Smooth muscle cell (in vitro differentiated cells): ENCODE measurements around the gene HSPG2. TPM values are rescaled to one million over a fixed set of nuclear protein-coding genes. Genes with fewer than 3 reads are reported as not detected.

Source experiments
- DNase-seq: peaks from one replicate; lab custom pipeline; 2025; ENCODE audit not compliant: unreplicated experiment; lab: John Stamatoyannopoulos, UW
- H2AFZ ChIP-seq: fragments of 200-600 bp; sonication (generic); 2 replicates; pipeline ENCODE4 v1.6.0; 2016; ENCODE audit warnings: antibody characterized with exemption, low read depth, mild to moderate bottlenecking
- H3F3A ChIP-seq: fragments of 200-600 bp; sonication (generic); 2 replicates; pipeline ENCODE4 v1.6.0; 2017; ENCODE audit warnings: antibody characterized with exemption, low read depth
- H3K27ac ChIP-seq: fragments of 200-600 bp; sonication (generic); 2 replicates; pipeline ENCODE4 v1.5.1; 2016; ENCODE audit warnings: low read depth, mild to moderate bottlenecking
- H3K27me3 ChIP-seq: fragments of 200-600 bp; sonication (generic); 2 replicates; pipeline ENCODE4 v1.6.1; 2016; ENCODE audit warnings: low read depth, mild to moderate bottlenecking
- H3K36me3 ChIP-seq: fragments of 200-600 bp; sonication (generic); 2 replicates; pipeline ENCODE4 v1.5.1; 2016; ENCODE audit warnings: low read depth
- H3K4me1 ChIP-seq: fragments of 200-600 bp; sonication (generic); 2 replicates; pipeline ENCODE4 v1.5.1; 2016; ENCODE audit warnings: low read depth
- H3K4me2 ChIP-seq: fragments of 200-600 bp; sonication (generic); 2 replicates; pipeline ENCODE4 v1.6.0; 2016; ENCODE audit warnings: mild to moderate bottlenecking
- H3K4me3 ChIP-seq: fragments of 200-600 bp; sonication (generic); 2 replicates; pipeline ENCODE4 v1.5.1; 2016; ENCODE audit warnings: mild to moderate bottlenecking
- H3K79me2 ChIP-seq: fragments of 200-600 bp; sonication (generic); 2 replicates; pipeline ENCODE4 v1.6.0; 2016; ENCODE audit warnings: low read depth, mild to moderate bottlenecking
- H3K9ac ChIP-seq: fragments of 200-600 bp; sonication (generic); 2 replicates; pipeline ENCODE4 v1.6.0; 2016; ENCODE audit warnings: low read depth
- H3K9me3 ChIP-seq: fragments of 200-600 bp; sonication (generic); replicated peaks from 2 replicates; pipeline ENCODE4 v1.5.1; 2016; ENCODE audit warnings: low read depth
- H4K20me1 ChIP-seq: fragments of 200-600 bp; sonication (generic); 2 replicates; pipeline ENCODE4 v1.6.0; 2016; ENCODE audit warnings: low read depth
- CTCF ChIP-seq: fragments of 200-600 bp; sonication (generic); IDR thresholded peaks from 2 replicates; pipeline ENCODE4 v1.5.1; 2017; ENCODE audit warnings: borderline replicate concordance, mild to moderate bottlenecking, antibody characterized with exemption; ENCODE audit not compliant: insufficient read depth, poor library complexity, severe bottlenecking
- WGBS: methylation state at CpG from one replicate; pipeline ENCODE4 v1.1.7; 2016; ENCODE audit warnings: low lambda C conversion rate; 5-methylcytosine and 5-hydroxymethylcytosine counted together
- polyA plus RNA-seq: library from polyadenylated mRNA; unstranded; fragments of >200 nt; fragmentation: Nextera tagmentation; extraction: Ambion mirVana; gene quantifications from 2 replicates; pipeline ENCODE4 v1.2.1, GENCODE V29; 2016
- total RNA-seq: library from RNA; depleted of rRNA; stranded (reverse); fragments of >200 nt; gene quantifications from 2 replicates; pipeline ENCODE4 v1.2.3, GENCODE V29; 2014

HSPG2 gene
- total and polyA plus RNA-seq, 2 experiments from 2014 or later = 40.7 to 46.7 TPM

- Histone ChIP-seq H3K27me3 (no peaks in the 10 kb centered on the region), H3K36me3 (no peaks in the 10 kb centered on the region), H2AFZ (no peak overlapping the region), H3K9ac (no peak overlapping the region), H3F3A (no peaks in the 10 kb centered on the region), H3K4me3 (no peak overlapping the region), H3K79me2 (no peaks in the 10 kb centered on the region), H3K4me1 (no peaks in the 10 kb centered on the region), H4K20me1 (no peaks in the 10 kb centered on the region), H3K9me3 (no peaks in the 10 kb centered on the region), H3K27ac (no peak overlapping the region), H3K4me2 (no peak overlapping the region)
- no peak for TF ChIP-seq CTCF
- DNase-seq = no peak
- WGBS = 98% methylated on average over 43 of the region's 44 CpGs
Observed at GRCh38 chr1:21823206-21823979, 113.7 kb downstream of the HSPG2 start.

GRCh38 chr1:21822349-21822748, 114.8 kb downstream of the HSPG2 start:
- Histone ChIP-seq H3K9ac (no peak overlapping the region), H3K27me3 (no peaks in the 10 kb centered on the region), H3K27ac (no peak overlapping the region), H3F3A (peaks cover 3% of the 10 kb centered on the region), H3K9me3 (no peaks in the 10 kb centered on the region), H2AFZ (no peak overlapping the region), H3K36me3 (no peaks in the 10 kb centered on the region), H3K4me2 (no peak overlapping the region), H3K4me1 (no peaks in the 10 kb centered on the region), H4K20me1 (no peaks in the 10 kb centered on the region), H3K79me2 (no peaks in the 10 kb centered on the region), H3K4me3 (no peak overlapping the region)
- TF ChIP-seq CTCF = no peak
- WGBS = 71% methylated on average over 9 of the region's 9 CpGs
- no peak for DNase-seq

- no peaks in the 10 kb centered on the region for H3K36me3 ChIP-seq
Observed at GRCh38 chr1:21821385-21822019, 115.6 kb downstream of the HSPG2 start.

More at GRCh38 chr1:21821385-21822019, 115.6 kb downstream of the HSPG2 start:
- peaks cover 4% of the 10 kb centered on the region for H3F3A ChIP-seq
- TF ChIP-seq CTCF = no peak
- no peak overlapping the region for H3K27ac ChIP-seq
- H3K4me1 ChIP-seq = no peaks in the 10 kb centered on the region
- no peak overlapping the region for H2AFZ ChIP-seq
- no peak overlapping the region for H3K9ac ChIP-seq
- no peak for DNase-seq
- no peaks in the 10 kb centered on the region for H3K27me3 ChIP-seq
- no peak overlapping the region for H3K4me3 ChIP-seq
- H3K79me2 ChIP-seq = no peaks in the 10 kb centered on the region
- no peaks in the 10 kb centered on the region for H4K20me1 ChIP-seq
- WGBS = 95% methylated on average over 11 of the region's 11 CpGs
- H3K9me3 ChIP-seq = no peaks in the 10 kb centered on the region
- H3K4me2 ChIP-seq = no peak overlapping the region
